WTC11 (cell line): ENCODE measurements around the gene FOXP1. TPM values are rescaled to one million over a fixed set of nuclear protein-coding genes. Genes with fewer than 3 reads are reported as not detected.
A peak's percentile ranks its signal among the peaks of the same experiment; 100 is the strongest.

Experiments
- ATAC-seq: fragments of 200-7000 bp; cut with Tn5 transposase; 2 replicates; pipeline ENCODE4 v1.10.0; 2021; ENCODE audit warnings: mild to moderate bottlenecking, moderate library complexity
- CTCF ChIA-PET: fragments of 300-600 bp; sonication (Branson Sonifier 250); formaldehyde crosslinking; loops from one replicate; lab custom pipeline; 2021; ENCODE audit warnings: antibody characterized with exemption; lab: Charles Lee
- POLR2A ChIA-PET: fragments of 350-600 bp; sonication (Branson Sonifier 250); formaldehyde crosslinking; loops from one replicate; lab custom pipeline; 2021; ENCODE audit warnings: antibody characterized with exemption; lab: Charles Lee
- DNase-seq: peaks from one replicate; pipeline ENCODE4 v3.0.0; 2021; ENCODE audit warnings: low spot score
- H3K27ac Mint-ChIP-seq: 2 replicates; pipeline ENCODE4 v1.8.0; 2021; ENCODE audit warnings: mixed read lengths
- H3K27me3 Mint-ChIP-seq: 2 replicates; pipeline ENCODE4 v1.8.0; 2021; ENCODE audit warnings: low read depth, mild to moderate bottlenecking, moderate library complexity, mixed read lengths
- H3K36me3 Mint-ChIP-seq: 2 replicates; pipeline ENCODE4 v1.8.0; 2021; ENCODE audit warnings: mixed read lengths
- H3K4me1 Mint-ChIP-seq: 2 replicates; pipeline ENCODE4 v1.8.0; 2022; ENCODE audit warnings: mixed read lengths
- H3K4me3 Mint-ChIP-seq: 2 replicates; pipeline ENCODE4 v1.8.0; 2021; ENCODE audit warnings: mild to moderate bottlenecking, moderate library complexity, mixed read lengths
- H3K9me3 Mint-ChIP-seq: 2 replicates; pipeline ENCODE4 v1.8.0; 2021; ENCODE audit warnings: mixed read lengths
- ELF4 ChIP-seq: sonication (generic); formaldehyde crosslinking; IDR thresholded peaks from 2 replicates; pipeline ENCODE4 v1.8.1; 2022; ENCODE audit warnings: low read depth, mild to moderate bottlenecking, moderate library complexity, missing genetic modification reagents
- ETV6 ChIP-seq: sonication (generic); formaldehyde crosslinking; IDR thresholded peaks from 2 replicates; pipeline ENCODE4 v1.8.1; 2022; ENCODE audit warnings: mild to moderate bottlenecking, missing genetic modification reagents
- FOXJ3 ChIP-seq: sonication (generic); formaldehyde crosslinking; IDR thresholded peaks from 2 replicates; pipeline ENCODE4 v1.9.0; 2021; ENCODE audit warnings: missing genetic modification reagents, mild to moderate bottlenecking, borderline replicate concordance
- NFE2L1 ChIP-seq: sonication (generic); formaldehyde crosslinking; IDR thresholded peaks from 2 replicates; pipeline ENCODE4 v1.8.1; 2023; ENCODE audit warnings: missing genetic modification reagents
- NFYB ChIP-seq: sonication (generic); formaldehyde crosslinking; conservative IDR thresholded peaks from 2 replicates; pipeline ENCODE4 v1.8.0; 2022; ENCODE audit warnings: low read depth, missing genetic modification reagents
- RORB ChIP-seq: fragments of 250-450 bp; sonication (Bioruptor Pico); IDR thresholded peaks from 2 replicates; pipeline ENCODE4 v1.9.0; 2021; ENCODE audit warnings: mild to moderate bottlenecking
- SP1 ChIP-seq: sonication (generic); formaldehyde crosslinking; conservative IDR thresholded peaks from 2 replicates; pipeline ENCODE4 v1.8.1; 2022; ENCODE audit warnings: missing genetic modification reagents
- TCF7 ChIP-seq: sonication (generic); formaldehyde crosslinking; IDR thresholded peaks from 2 replicates; pipeline ENCODE4 v1.8.0; 2022; ENCODE audit warnings: mild to moderate bottlenecking, low read depth, missing genetic modification reagents, moderate library complexity
- ZNF423 ChIP-seq: fragments of 250-450 bp; sonication (Bioruptor Pico); IDR thresholded peaks from 2 replicates; pipeline ENCODE4 v2.1.2; 2022; ENCODE audit warnings: mild to moderate bottlenecking, moderate library complexity
- total RNA-seq: library from RNA; stranded (reverse); gene quantifications from 3 replicates; pipeline ENCODE4 v1.2.3, GENCODE V29; 2021
- TF ChIP-seq, protein P1 (sequence below): sonication (generic); formaldehyde crosslinking; IDR thresholded peaks from 2 replicates; pipeline ENCODE4 v1.8.1; 2023; ENCODE audit warnings: mild to moderate bottlenecking, missing genetic modification reagents
- TF ChIP-seq, protein P2 (sequence below): sonication (generic); formaldehyde crosslinking; IDR thresholded peaks from 2 replicates; pipeline ENCODE4 v1.8.0; 2023; ENCODE audit warnings: missing genetic modification reagents, mild to moderate bottlenecking, borderline replicate concordance
- TF ChIP-seq, protein P3 (sequence below): fragments of 250-450 bp; sonication (Bioruptor Pico); IDR thresholded peaks from 2 replicates; pipeline ENCODE4 v1.9.0; 2021; ENCODE audit warnings: mild to moderate bottlenecking
- TF ChIP-seq, protein P4 (sequence below): sonication (generic); formaldehyde crosslinking; IDR thresholded peaks from 2 replicates; pipeline ENCODE4 v1.8.1; 2022; ENCODE audit warnings: low read depth, missing genetic modification reagents, borderline replicate concordance
- TF ChIP-seq, protein P5 (sequence below): sonication (generic); formaldehyde crosslinking; IDR thresholded peaks from 2 replicates; pipeline ENCODE4 v1.8.1; 2022; ENCODE audit warnings: missing genetic modification reagents, borderline replicate concordance
- TF ChIP-seq, protein P6 (sequence below): sonication (generic); formaldehyde crosslinking; IDR thresholded peaks from 2 replicates; pipeline ENCODE4 v1.8.1; 2023; ENCODE audit warnings: mild to moderate bottlenecking, missing genetic modification reagents, moderate library complexity
- TF ChIP-seq, protein P7 (sequence below): sonication (generic); formaldehyde crosslinking; IDR thresholded peaks from 2 replicates; pipeline ENCODE4 v1.8.0; 2022; ENCODE audit warnings: mild to moderate bottlenecking, missing genetic modification reagents

FOXP1 gene
- total RNA-seq, 1 experiment from 2014 or later: 25.8 TPM

DNA sequence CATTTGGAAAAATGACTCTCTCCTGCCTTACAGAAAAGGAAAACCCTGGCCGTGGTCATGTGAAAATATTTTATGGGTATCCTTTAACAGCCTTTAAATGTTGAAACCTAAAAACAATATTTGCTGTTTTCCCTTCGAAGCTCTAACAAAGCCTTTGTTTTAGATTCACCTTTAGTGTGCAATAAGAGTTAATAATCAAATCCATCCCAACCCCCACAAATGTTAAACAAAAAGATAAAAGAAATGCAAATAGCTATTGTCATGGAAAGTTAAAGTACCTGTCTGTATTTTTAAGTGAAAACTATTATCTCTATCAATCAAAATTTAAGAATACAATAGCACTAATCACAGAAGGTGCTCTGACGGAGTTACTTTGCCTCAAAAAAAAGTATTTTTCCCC lies 279.3 kb downstream of the FOXP1 start:
- no peaks in the 10 kb centered on the region for H3K36me3 Mint-ChIP-seq
- peaks cover 89% of the 10 kb centered on the region for H3K4me1 Mint-ChIP-seq
- H3K27me3 Mint-ChIP-seq: 0 out of 2 replicates have a peak, but pooled peaks cover 3% of the 10 kb centered on the region
- peak overlapping the region; percentile 87 for H3K4me3 Mint-ChIP-seq
- ATAC-seq: no peak
- DNase-seq: no peak
- H3K9me3 Mint-ChIP-seq: no peaks in the 10 kb centered on the region
- peak overlapping the region; percentile 3; the same call in 1 of the 2 replicates for H3K27ac Mint-ChIP-seq
- ChIA-PET CTCF (interaction anchor here (0.6 to 1.1 kb wide), 3 partner anchors 85 to 497 kb away, joined by 3 to 5 read pairs (median 3); no protein-coding TSS in a partner anchor), POLR2A (no interaction called here)
- TF ChIP-seq FOXJ3 (CRISPR knock-in tag) (no peak), RORB (CRISPR knock-in tag) (no peak), ELF4 (CRISPR knock-in tag) (no peak), ETV6 (CRISPR knock-in tag) (no peak), ZNF423 (CRISPR knock-in tag) (no peak), SP1 (no peak), NFYB (no peak), TCF7 (no peak)
- TF ChIP-seq, protein P1, sequence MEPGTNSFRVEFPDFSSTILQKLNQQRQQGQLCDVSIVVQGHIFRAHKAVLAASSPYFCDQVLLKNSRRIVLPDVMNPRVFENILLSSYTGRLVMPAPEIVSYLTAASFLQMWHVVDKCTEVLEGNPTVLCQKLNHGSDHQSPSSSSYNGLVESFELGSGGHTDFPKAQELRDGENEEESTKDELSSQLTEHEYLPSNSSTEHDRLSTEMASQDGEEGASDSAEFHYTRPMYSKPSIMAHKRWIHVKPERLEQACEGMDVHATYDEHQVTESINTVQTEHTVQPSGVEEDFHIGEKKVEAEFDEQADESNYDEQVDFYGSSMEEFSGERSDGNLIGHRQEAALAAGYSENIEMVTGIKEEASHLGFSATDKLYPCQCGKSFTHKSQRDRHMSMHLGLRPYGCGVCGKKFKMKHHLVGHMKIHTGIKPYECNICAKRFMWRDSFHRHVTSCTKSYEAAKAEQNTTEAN (CRISPR knock-in tag): no peak
- TF ChIP-seq, protein P2, sequence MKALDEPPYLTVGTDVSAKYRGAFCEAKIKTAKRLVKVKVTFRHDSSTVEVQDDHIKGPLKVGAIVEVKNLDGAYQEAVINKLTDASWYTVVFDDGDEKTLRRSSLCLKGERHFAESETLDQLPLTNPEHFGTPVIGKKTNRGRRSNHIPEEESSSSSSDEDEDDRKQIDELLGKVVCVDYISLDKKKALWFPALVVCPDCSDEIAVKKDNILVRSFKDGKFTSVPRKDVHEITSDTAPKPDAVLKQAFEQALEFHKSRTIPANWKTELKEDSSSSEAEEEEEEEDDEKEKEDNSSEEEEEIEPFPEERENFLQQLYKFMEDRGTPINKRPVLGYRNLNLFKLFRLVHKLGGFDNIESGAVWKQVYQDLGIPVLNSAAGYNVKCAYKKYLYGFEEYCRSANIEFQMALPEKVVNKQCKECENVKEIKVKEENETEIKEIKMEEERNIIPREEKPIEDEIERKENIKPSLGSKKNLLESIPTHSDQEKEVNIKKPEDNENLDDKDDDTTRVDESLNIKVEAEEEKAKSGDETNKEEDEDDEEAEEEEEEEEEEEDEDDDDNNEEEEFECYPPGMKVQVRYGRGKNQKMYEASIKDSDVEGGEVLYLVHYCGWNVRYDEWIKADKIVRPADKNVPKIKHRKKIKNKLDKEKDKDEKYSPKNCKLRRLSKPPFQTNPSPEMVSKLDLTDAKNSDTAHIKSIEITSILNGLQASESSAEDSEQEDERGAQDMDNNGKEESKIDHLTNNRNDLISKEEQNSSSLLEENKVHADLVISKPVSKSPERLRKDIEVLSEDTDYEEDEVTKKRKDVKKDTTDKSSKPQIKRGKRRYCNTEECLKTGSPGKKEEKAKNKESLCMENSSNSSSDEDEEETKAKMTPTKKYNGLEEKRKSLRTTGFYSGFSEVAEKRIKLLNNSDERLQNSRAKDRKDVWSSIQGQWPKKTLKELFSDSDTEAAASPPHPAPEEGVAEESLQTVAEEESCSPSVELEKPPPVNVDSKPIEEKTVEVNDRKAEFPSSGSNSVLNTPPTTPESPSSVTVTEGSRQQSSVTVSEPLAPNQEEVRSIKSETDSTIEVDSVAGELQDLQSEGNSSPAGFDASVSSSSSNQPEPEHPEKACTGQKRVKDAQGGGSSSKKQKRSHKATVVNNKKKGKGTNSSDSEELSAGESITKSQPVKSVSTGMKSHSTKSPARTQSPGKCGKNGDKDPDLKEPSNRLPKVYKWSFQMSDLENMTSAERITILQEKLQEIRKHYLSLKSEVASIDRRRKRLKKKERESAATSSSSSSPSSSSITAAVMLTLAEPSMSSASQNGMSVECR (CRISPR knock-in tag): no peak
- TF ChIP-seq, protein P3, sequence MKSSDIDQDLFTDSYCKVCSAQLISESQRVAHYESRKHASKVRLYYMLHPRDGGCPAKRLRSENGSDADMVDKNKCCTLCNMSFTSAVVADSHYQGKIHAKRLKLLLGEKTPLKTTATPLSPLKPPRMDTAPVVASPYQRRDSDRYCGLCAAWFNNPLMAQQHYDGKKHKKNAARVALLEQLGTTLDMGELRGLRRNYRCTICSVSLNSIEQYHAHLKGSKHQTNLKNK: no peak
- TF ChIP-seq, protein P4, sequence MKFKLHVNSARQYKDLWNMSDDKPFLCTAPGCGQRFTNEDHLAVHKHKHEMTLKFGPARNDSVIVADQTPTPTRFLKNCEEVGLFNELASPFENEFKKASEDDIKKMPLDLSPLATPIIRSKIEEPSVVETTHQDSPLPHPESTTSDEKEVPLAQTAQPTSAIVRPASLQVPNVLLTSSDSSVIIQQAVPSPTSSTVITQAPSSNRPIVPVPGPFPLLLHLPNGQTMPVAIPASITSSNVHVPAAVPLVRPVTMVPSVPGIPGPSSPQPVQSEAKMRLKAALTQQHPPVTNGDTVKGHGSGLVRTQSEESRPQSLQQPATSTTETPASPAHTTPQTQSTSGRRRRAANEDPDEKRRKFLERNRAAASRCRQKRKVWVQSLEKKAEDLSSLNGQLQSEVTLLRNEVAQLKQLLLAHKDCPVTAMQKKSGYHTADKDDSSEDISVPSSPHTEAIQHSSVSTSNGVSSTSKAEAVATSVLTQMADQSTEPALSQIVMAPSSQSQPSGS (CRISPR knock-in tag): no peak
- TF ChIP-seq, all 79 proteins: peak for 0

DNA sequence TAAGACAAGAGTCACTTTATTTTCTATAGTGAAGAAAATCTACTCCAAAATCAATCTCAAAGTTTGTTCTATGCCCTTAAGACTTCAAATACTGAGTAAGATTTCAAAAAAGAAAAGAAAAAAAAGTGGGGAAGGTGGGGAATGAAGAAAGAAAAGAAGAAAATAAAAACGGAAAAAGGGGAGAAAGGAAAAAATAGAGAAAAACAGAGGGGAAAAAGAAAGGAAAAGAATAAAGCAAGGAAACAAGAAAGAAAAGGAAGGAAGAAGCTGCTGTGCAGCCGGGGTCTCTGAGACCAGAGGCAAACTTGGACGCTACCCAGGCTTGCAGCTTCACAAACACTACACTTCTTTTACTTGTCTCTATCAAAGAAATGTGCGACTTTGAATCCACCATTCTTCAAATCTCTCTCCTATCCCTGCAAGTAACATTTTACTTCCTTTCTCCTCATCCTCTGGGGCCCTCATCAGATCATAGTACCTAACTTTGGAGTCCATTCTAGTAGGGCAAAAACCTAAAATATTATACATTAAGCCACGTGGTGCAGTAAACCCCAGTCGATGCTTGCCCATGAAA lies 279.8 kb downstream of the FOXP1 start:
- ChIA-PET POLR2A (no interaction called here), CTCF (interaction anchor here (0.6 to 1.1 kb wide), 3 partner anchors 86 to 496 kb away, joined by 3 to 5 read pairs (median 3); no protein-coding TSS in a partner anchor)
- H3K27me3 Mint-ChIP-seq: 0 out of 2 replicates have a peak, but pooled peaks cover 3% of the 10 kb centered on the region
- H3K9me3 Mint-ChIP-seq: no peaks in the 10 kb centered on the region
- peaks cover 89% of the 10 kb centered on the region for H3K4me1 Mint-ChIP-seq
- ATAC-seq: no peak
- DNase-seq: no peak
- peak overlapping the region; percentile 3; the same call in 1 of the 2 replicates for H3K27ac Mint-ChIP-seq
- TF ChIP-seq NFE2L1: no peak
- TF ChIP-seq, protein P5, sequence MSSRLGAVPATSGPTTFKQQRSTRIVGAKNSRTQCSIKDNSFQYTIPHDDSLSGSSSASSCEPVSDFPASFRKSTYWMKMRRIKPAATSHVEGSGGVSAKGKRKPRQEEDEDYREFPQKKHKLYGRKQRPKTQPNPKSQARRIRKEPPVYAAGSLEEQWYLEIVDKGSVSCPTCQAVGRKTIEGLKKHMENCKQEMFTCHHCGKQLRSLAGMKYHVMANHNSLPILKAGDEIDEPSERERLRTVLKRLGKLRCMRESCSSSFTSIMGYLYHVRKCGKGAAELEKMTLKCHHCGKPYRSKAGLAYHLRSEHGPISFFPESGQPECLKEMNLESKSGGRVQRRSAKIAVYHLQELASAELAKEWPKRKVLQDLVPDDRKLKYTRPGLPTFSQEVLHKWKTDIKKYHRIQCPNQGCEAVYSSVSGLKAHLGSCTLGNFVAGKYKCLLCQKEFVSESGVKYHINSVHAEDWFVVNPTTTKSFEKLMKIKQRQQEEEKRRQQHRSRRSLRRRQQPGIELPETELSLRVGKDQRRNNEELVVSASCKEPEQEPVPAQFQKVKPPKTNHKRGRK (CRISPR knock-in tag): peak; percentile 75; the same call in 1 of the 2 replicates
- TF ChIP-seq, protein P6, sequence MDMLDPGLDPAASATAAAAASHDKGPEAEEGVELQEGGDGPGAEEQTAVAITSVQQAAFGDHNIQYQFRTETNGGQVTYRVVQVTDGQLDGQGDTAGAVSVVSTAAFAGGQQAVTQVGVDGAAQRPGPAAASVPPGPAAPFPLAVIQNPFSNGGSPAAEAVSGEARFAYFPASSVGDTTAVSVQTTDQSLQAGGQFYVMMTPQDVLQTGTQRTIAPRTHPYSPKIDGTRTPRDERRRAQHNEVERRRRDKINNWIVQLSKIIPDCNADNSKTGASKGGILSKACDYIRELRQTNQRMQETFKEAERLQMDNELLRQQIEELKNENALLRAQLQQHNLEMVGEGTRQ (CRISPR knock-in tag): peak; percentile 46
- TF ChIP-seq, protein P7, sequence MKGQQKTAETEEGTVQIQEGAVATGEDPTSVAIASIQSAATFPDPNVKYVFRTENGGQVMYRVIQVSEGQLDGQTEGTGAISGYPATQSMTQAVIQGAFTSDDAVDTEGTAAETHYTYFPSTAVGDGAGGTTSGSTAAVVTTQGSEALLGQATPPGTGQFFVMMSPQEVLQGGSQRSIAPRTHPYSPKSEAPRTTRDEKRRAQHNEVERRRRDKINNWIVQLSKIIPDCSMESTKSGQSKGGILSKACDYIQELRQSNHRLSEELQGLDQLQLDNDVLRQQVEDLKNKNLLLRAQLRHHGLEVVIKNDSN (CRISPR knock-in tag): peak; percentile 43; the same call in 1 of the 2 replicates
- peak overlapping the region; percentile 87 for H3K4me3 Mint-ChIP-seq
- no peaks in the 10 kb centered on the region for H3K36me3 Mint-ChIP-seq
